Large intestine (tissue), 3 donors: ENCODE results near the gene MCM3AP. TPM values are rescaled to one million over a fixed set of nuclear protein-coding genes. Genes with fewer than 3 reads are reported as not detected.
"Not testable (repeated sequence)": the region's sequence is repeated elsewhere in the genome, so short reads cannot be mapped to it uniquely, and the experiment has no call there.

Source experiments
- DNase-seq, 2 donors: peaks; one replicate each; pipeline versions ENCODE4 v3.0.0 to v3.0.0-alpha.2; 2013
- H3K27ac ChIP-seq: one replicate; pipeline ENCODE4 v1.5.1; 2013; ENCODE audit warnings: low read length
- H3K27me3 ChIP-seq: 2 replicates; pipeline ENCODE4 v1.6.1; 2013; ENCODE audit warnings: low read length; ENCODE audit not compliant: control insufficient read depth, insufficient read depth
- H3K36me3 ChIP-seq: 2 replicates; pipeline ENCODE4 v1.6.1; 2013; ENCODE audit warnings: low read length; ENCODE audit not compliant: control insufficient read depth, insufficient read depth
- H3K4me1 ChIP-seq: one replicate; pipeline ENCODE4 v1.6.1; 2013; ENCODE audit warnings: low read length; ENCODE audit not compliant: control insufficient read depth, insufficient read depth
- H3K4me3 ChIP-seq: one replicate; pipeline ENCODE4 v1.5.1; 2013; ENCODE audit warnings: low read length
- H3K9me3 ChIP-seq: one replicate; pipeline ENCODE4 v1.6.1; 2013; ENCODE audit warnings: mild to moderate bottlenecking, low read depth, low read length, moderate library complexity; ENCODE audit not compliant: control insufficient read depth
- WGBS: methylation state at CpG from one replicate; pipeline ENCODE4 v1.1.5; 2013; ENCODE audit warnings: low lambda C conversion rate; ENCODE audit not compliant: insufficient coverage; 5-methylcytosine and 5-hydroxymethylcytosine counted together
- polyA plus RNA-seq: library from polyadenylated mRNA; unstranded; fragments of 120-200 nt; gene quantifications from one replicate; pipeline ENCODE4 v1.2.1, GENCODE V29; 2013

MCM3AP gene
- polyA plus RNA-seq, 1 donor, result 77.5 TPM

GRCh38 chr21:46245213-46245915 is 40.0 kb downstream of the MCM3AP start:
- Histone ChIP-seq H3K4me1 (no peaks in the 10 kb centered on the region), H3K36me3 (peaks cover 87% of the 10 kb centered on the region), H3K27ac (no peak overlapping the region), H3K4me3 (no peak overlapping the region), H3K27me3 (no peaks in the 10 kb centered on the region), H3K9me3 (no peaks in the 10 kb centered on the region)
- DNase-seq, result no peak
- WGBS, result no CpG with 5 or more reads among the region's 3 CpGs

GRCh38 chr21:46244602-46245001 is 40.8 kb downstream of the MCM3AP start:
- no peak for DNase-seq
- Histone ChIP-seq H3K36me3 (peaks cover 89% of the 10 kb centered on the region), H3K27ac (no peak overlapping the region), H3K4me1 (no peaks in the 10 kb centered on the region), H3K27me3 (no peaks in the 10 kb centered on the region), H3K4me3 (no peak overlapping the region), H3K9me3 (no peaks in the 10 kb centered on the region)
- WGBS, result no CpG with 5 or more reads among the region's 8 CpGs

GRCh38 chr21:46243960-46244361 is 41.5 kb downstream of the MCM3AP start:
- no CpG with 5 or more reads among the region's 3 CpGs for WGBS

GRCh38 chr21:46243325-46243724 is 42.1 kb downstream of the MCM3AP start:
- H3K36me3 ChIP-seq, result peaks cover 91% of the 10 kb centered on the region
- WGBS, result no CpG with 5 or more reads among the region's 8 CpGs
- H3K27me3 ChIP-seq, result no peaks in the 10 kb centered on the region
- H3K4me3 ChIP-seq, result no peak overlapping the region
- H3K27ac ChIP-seq, result no peak overlapping the region
- H3K9me3 ChIP-seq, result no peaks in the 10 kb centered on the region
- H3K4me1 ChIP-seq, result no peaks in the 10 kb centered on the region
- no peak for DNase-seq

More at GRCh38 chr21:46243960-46244361, 41.5 kb downstream of the MCM3AP start:
- H3K4me3 ChIP-seq, result no peak overlapping the region
- peaks cover 90% of the 10 kb centered on the region for H3K36me3 ChIP-seq
- H3K27me3 ChIP-seq, result no peaks in the 10 kb centered on the region
- DNase-seq, result no peak
- H3K27ac ChIP-seq, result no peak overlapping the region
- no peaks in the 10 kb centered on the region for H3K4me1 ChIP-seq
- no peaks in the 10 kb centered on the region for H3K9me3 ChIP-seq

- H3K27me3 ChIP-seq, DNase-seq, H3K4me3 ChIP-seq, H3K9me3 ChIP-seq, H3K27ac ChIP-seq, H3K4me1 ChIP-seq: not testable (repeated sequence)
- H3K36me3 ChIP-seq, result peaks cover 80% of the 10 kb centered on the region
- no CpG with 5 or more reads among the region's 1 CpG for WGBS
These were observed 43.8 kb downstream of the MCM3AP start for GRCh38 chr21:46241577-46241976.

- H3K4me1 ChIP-seq, result no peaks in the 10 kb centered on the region
- H3K36me3 ChIP-seq, result peaks cover 78% of the 10 kb centered on the region
These were observed 45.5 kb downstream of the MCM3AP start for GRCh38 chr21:46239817-46240325.

DNA sequence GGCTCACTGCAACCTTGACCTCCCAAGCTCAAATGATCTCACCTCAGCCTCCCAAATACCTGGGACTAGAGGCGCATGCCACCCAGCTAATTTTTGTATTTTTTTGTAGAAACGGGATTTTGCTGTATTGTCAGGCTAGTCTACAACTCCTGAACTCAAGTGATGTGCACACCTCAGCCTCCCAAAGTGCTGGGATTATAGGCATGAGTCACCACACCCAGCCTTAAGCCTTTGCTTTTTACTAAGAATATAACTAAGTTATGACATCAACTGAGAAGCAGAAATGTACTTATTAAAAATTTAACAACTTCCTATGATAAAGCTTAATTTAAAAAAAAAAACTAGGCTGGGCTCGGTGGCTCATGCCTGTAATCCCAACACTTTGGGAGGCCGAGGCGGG is 47.9 kb downstream of the MCM3AP start:
- no peak overlapping the region for H3K27ac ChIP-seq
- no peaks in the 10 kb centered on the region for H3K9me3 ChIP-seq
- no peak for DNase-seq
- H3K4me3 ChIP-seq, result no peak overlapping the region
- peaks cover 68% of the 10 kb centered on the region for H3K36me3 ChIP-seq
- WGBS, result no CpG with 5 or more reads among the region's 5 CpGs
- no peaks in the 10 kb centered on the region for H3K4me1 ChIP-seq
- H3K27me3 ChIP-seq, result no peaks in the 10 kb centered on the region

More at GRCh38 chr21:46239817-46240325, 45.5 kb downstream of the MCM3AP start:
- no peaks in the 10 kb centered on the region for H3K27me3 ChIP-seq
- H3K9me3 ChIP-seq, result no peaks in the 10 kb centered on the region
- H3K27ac ChIP-seq, result no peak overlapping the region
- WGBS, result no CpG with 5 or more reads among the region's 7 CpGs
- no peak overlapping the region for H3K4me3 ChIP-seq
- no peak for DNase-seq

GRCh38 chr21:46234436-46234950 is 50.9 kb downstream of the MCM3AP start:
- Histone ChIP-seq H3K27me3 (no peaks in the 10 kb centered on the region), H3K4me3 (no peak overlapping the region), H3K27ac (no peak overlapping the region), H3K9me3 (no peaks in the 10 kb centered on the region), H3K4me1 (no peaks in the 10 kb centered on the region), H3K36me3 (peaks cover 50% of the 10 kb centered on the region)
- WGBS, result 100% methylated on average over 2 of the region's 5 CpGs
- DNase-seq, result no peak

DNA sequence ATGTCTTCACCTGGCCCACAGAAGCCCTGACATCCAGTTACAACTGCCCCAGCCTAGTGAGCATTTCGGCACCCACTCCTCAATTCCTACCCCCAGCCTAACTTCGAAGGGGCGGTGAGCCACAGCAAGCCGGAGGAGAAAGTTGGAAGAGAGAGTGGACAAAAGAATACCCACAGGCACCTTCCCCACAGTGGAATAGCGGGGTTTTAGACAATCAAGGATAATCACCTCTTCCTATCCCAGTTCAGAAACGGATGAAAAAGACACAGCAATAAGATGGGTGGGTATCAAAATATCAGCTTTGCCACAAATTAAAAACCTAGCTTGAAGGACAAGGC is 55.5 kb downstream of the MCM3AP start:
- no CpG with 5 or more reads among the region's 6 CpGs for WGBS
- Histone ChIP-seq H3K9me3 (no peaks in the 10 kb centered on the region), H3K4me3 (peak overlapping the region; percentile 55), H3K27me3 (no peaks in the 10 kb centered on the region), H3K4me1 (peaks cover 6% of the 10 kb centered on the region), H3K27ac (no peak overlapping the region), H3K36me3 (peaks cover 24% of the 10 kb centered on the region)
- DNase-seq, result no peak

DNA sequence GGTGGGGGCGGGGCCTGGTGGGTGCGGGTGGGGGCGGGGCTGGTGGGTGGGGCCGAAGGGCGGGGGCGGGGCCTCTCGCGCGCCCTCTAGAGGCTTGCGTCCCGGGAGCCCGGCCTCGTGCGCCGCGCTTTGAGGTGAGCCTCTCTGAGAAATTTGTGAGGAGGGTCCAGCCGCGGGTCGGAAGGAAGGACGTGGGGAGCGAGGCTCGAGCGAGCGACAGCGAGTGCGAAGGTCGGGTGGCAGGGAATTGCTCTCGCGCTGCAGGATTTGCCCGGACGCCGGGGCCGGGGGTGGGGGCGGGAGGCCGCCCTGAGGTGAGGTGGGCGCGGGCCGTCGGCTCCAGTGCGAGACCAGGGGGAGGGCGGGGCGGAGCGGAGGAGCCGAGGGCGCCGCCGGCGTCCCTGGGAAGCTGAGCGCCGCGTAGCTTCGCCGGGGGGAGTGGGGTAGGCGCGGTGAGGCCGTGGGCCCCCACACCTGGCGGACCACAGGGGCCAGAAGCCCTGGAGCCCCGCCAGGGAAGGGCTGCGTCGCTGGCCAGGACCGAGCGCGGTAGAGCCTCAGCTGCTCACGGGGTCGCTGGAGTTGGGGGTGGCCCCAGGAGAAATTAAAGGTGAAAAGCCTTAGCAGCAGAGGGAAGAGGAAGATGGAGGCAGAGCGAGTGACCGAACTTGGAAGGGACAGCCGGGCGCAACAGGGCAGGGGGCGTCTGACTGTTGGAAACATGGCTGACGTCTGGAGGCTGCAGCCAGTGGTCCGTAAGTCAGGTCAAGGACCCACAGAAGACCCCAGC is 56.1 kb downstream of the MCM3AP start:
- Histone ChIP-seq H3K9me3 (no peaks in the 10 kb centered on the region), H3K27ac (no peak overlapping the region), H3K36me3 (peaks cover 18% of the 10 kb centered on the region), H3K4me3 (peak overlapping the region; percentile 55), H3K4me1 (peaks cover 6% of the 10 kb centered on the region), H3K27me3 (no peaks in the 10 kb centered on the region)
- peak; percentile 31 to 63 for DNase-seq
- WGBS, result no CpG with 5 or more reads among the region's 72 CpGs
